Astrocyte of the hippocampus (primary cell): ENCODE data around the gene ATP6V1B1.
A peak's percentile ranks its signal among the peaks of the same experiment; 100 is the strongest.

Experiments used
- DNase-seq: peaks from one replicate; pipeline ENCODE4 v3.0.0; 2011; ENCODE audit warnings: low read depth, low spot score

The ATP6V1B1 gene

DNA sequence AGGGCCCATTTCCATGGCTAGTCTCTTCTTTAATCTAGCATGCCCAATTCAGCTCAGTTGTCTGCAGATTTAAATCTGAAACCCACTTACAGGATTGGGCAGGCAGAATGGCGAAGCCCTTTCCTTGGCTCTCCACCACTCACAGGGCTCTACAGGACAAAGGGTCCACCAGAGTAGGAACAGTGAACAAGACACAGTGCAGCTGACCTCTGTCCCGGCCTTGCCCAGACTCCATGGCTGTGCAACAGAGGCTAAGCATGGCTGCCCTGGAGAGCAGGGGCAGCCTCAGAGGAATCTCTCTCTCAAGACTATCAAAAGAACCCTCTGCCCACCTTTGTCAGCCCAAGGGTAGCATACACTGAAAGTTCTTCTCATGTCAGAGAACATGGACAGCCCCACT is 9.7 kb upstream of the ATP6V1B1 start:
- no peak for DNase-seq

DNA sequence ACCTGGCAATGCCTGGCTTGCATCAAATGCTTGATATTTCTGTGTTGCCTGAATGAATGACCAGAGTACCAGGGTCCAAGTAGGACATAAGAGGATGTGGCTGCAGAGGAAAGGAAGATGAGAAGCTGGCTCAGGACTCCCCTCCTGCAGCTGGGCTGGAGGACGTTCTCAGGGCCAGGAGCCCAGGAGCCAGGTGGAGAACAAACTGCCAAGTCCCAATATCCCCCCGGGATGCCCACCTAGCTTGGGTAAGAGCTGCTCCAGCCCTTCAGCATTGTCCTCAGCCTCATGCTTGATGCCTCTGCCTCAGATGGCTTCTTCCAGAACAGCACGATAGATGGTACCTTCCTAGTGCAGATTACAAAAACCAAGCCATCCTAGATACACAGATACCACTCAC is 8.6 kb upstream of the ATP6V1B1 start:
- no peak for DNase-seq

DNA sequence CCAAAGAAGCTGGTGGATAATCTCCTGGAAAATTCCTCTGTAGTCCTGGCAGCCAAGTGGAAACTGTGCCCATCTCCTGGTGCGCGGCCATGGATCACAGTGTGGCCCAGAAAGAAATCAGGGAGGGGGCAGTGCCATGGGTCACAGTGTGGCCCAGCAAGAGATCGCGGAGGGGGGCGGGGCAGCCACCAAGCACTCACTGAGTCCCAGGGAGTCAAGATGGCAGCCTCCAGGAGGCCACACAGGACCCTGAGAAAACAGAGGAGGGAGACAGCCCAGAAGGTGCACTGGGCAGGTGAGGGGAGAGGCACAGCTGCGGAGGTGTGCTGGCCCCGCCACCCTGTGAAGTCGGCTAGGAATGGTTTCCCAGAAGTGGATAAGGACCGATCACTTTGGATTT is 8.1 kb upstream of the ATP6V1B1 start:
- no peak for DNase-seq

DNA sequence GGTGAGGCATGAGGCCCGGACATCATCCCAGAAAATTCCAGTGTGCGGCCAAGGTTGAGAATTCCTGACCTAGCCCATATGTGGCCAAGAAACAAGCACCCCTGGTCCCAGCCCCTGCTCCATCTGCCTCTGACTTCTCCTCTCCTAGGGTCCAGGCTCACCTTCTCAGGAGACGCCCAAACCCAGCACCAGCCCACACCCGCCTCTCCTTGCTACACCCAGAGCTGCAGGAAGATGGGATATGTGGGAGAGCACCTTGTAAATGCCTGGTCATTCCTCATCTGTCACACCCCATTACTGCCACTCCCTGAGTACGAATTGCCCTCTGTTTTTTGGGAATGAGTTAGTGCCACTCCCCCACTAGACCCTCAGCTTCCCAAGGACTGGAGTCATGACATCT is 7.3 kb upstream of the ATP6V1B1 start:
- no peak for DNase-seq

DNA sequence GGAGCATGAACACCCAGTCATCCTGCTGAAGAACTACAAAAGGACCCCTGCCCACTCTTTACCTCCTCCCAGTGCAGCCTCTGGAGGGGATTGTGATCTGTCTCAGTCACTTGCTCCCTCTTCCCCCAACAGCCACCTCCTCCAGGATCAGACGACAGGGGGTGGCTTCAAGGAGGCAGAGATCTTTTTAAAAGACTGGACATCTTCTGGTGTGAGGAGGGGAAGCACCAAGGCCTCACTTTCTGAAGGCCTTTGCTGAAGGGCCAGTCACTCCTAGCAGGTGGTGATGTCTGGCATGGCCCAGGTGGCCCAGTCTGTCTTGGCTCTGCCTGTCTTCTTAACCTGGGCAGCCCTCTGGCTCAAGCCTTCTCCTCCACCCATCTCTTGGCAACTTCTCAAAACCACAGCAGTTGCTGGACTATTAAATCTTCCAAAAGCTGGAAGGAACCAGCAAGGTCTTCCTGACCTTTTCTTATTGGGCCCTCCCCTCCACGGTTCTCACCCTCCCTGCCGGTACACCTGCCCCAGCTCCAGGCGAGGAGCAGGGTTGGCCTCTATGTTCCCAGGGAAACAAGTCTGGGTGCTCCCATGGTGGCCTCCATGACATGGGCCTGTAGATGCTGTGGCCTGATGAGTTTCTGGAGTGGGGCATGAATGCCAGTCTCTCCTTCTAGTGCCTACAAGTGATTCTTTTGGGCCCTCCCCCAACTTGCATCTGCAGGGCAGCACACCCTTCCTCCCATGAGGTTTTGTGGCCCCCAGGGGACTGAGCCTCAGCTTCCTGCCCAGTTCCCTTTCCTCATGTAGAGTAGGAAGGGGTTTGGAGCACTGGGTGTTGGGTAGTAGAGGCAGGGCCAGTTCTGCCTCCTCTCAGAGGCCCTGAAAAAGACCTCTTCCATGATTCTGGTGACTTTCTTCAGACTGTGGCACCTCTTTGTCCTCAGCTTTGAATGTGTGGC is 5.0 kb upstream of the ATP6V1B1 start:
- DNase-seq: no peak

DNA sequence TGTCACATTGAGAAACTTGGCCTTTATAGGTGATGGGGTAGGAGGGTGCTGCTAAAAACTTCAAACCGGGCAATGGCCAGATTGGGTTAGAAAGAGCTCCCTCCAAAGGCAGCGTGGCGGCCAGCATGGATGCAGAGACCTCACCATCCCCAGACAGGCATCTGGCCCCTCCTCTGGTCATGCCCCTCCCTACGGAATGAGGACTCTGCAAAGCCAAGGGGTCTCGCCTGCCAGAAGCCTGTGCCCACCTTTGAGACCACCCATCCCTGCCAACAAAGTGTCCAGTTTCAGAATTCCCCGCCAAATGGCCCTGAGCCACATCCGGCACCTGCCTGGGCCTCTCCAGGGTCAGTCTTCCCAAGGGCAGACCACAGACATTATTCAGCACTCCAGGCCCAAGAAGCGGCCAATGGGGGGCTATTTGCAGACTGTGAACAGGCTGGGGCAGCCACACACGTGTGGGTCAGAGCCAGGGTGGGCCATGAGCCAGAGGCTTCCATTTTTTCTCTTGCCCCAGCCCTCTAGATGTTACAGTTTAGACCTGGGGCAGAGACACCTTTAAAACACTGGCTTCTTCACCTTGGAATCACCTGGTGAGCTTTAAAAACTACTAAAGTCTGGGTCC is 4.2 kb upstream of the ATP6V1B1 start:
- DNase-seq: no peak

DNA sequence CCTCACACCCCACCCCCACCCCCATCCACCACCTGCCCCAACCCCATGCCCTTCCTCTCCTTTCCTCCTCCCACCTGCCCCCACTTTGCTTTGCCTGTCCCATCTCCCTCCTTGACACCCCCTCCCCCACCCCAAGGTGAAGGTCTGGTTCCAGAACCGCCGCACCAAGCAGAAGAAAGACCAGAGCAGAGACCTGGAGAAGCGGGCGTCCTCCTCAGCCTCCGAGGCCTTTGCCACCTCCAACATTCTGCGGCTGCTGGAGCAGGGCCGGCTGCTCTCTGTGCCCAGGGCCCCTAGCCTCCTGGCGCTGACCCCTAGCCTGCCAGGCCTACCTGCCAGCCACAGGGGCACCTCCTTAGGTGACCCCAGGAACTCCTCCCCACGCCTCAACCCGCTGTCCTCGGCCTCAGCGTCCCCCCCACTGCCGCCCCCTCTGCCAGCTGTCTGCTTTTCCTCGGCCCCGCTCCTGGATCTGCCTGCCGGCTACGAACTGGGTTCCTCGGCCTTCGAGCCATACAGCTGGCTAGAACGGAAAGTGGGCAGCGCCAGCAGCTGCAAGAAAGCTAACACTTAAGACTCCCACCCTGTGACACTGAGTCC is 3.0 kb upstream of the ATP6V1B1 start:
- DNase-seq: no peak

DNA sequence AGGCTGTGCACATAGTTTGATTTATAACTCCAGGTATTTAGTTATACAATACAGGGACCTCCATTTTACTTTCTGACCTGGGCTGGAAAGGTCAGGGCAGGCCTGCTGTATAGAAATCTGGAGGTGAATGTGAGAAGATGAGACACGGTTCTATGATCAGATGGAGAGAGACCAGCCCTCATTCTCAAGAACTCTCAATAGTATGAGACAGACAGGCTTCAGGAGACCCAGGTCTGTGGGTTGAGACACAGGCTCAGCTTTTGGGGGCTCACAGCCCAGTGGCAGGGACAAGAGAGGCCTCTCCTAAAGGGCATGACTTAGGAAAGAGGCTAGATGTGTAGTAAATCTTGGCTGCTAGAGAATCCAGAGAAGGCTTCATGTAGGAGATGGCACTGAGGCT is 719 bp upstream of the ATP6V1B1 start:
- no peak for DNase-seq

DNA sequence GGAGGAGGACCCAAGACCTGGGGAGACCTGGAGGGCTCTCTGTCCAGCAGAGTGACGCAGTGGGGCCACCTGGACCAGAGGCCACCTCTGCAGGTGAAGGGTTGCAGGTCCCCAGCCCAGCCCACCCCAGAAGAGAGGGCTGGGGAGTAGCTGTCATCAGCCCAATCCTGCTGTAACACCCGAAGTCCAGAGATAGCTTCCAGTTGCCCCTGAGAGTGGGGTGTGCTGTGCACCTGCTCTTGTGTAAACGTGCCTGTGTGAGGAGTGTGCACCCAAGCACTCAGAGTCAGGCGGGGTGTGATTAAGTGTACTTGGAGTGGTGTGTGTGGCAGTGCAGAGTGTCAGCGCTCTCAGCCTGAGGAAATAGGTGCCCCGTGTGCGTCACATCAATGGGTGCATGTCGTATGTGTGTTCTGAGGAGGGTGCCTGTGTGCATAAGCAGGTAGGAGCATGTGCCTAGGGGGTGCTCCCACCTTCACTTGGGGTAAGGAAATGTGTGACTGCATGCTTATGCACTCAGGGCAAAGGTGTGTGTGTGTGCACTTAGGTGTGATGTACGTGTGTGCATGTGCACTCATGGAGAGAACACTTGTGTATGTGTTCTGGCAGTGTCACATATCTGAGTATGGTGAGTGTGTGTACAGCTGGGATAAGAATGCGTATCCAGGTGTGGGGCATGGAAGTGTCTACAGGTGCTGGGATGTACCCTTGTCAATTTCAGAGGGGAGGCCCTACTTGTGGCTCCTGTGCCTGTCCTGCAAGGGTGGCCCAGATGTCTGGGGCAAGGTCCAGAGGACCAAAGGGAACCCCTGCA is 672 bp downstream of the ATP6V1B1 start:
- no peak for DNase-seq

DNA sequence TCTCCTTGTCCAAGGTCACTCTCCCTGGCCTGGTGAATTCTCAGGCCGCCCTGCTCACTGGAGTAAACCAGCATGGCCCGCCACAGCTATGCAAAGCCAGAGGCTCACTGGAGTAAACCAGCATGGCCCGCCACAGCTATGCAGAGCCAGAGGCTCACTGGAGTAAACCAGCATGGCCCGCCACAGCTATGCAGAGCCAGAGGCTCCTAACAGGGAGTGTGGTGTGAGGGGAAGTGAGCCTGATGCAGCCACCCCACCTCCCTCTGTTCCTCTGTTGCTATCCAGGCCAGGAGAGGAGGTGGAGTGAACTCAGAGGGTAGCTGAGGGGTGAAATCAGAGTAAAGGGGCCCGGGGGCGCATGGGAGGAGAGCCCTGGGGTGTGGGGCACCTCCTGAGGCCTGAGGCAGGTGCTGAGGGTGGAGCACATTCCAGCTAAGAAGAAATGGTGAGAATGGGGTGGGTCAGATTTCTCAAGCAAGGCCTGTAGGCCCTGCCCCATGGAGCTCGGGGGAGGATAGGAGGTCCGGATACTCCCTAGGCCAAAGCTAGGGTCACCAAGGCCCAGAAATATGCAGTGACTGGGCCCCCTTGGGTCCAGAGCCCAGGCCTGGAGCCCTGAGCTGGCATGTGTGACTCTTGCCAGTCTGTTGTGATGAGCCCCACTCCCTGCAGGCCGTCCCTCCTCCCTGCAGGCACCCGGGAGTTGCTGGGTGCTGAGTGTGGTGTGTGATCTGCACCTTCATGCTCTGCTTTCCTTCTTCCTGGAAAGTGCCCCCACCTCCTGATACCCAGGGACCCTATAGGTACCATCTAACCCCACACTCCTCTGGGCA is 1.5 kb downstream of the ATP6V1B1 start:
- DNase-seq: peak; percentile 59

DNA sequence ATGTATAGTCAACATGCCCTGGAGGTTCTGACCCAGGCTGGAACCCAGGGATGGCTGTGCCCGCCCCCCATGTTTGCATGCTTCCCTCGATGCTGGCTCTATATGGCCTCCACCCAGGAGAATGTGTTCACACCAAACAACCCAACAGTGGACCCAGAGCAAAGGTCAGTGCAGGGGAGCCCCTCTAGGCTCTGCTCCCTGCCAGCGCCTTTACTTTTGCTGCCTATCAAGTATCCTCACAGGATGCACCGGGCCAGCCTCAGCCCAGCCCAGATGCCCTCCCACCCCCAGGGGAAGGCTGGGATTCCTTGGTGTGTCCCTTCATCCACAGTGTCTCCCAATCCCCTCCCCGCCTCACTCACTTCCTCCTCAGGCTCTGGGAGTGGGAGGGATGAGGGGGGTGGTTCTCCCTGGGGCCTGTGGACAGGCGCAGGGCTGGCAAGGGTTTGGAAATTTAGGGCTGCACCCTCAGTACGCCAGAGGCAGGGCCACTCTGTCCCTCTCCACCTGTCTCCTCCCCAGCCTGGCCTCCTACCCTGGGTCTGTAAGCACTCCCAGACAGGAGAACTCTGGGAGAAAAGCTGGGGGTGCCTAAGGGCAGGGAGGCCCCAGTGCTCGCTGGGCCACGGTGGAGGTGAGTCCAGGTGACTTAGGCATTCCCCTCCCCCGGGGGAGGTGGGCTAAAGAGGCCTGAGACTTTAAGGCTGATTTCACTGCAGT is 2.3 kb downstream of the ATP6V1B1 start:
- DNase-seq: no peak

DNA sequence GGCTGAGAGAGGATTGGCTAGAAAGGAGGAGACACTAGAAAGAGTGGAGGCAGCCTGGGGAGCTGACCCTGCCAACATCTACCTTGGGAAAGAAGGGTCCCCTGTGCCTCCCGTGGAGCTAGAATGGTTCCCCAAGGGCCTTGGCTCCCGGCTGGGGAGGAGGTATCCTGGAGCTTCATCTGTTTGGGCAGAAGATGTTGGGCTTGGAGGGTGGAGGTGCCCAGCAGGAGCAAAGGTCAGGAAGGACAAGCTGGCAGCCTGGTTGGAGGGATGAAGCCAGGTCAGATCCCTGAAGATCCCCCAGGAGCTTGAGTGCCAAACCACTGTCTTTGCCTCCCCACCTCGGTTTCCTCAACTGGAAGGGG is 2.9 kb downstream of the ATP6V1B1 start:
- no peak for DNase-seq

DNA sequence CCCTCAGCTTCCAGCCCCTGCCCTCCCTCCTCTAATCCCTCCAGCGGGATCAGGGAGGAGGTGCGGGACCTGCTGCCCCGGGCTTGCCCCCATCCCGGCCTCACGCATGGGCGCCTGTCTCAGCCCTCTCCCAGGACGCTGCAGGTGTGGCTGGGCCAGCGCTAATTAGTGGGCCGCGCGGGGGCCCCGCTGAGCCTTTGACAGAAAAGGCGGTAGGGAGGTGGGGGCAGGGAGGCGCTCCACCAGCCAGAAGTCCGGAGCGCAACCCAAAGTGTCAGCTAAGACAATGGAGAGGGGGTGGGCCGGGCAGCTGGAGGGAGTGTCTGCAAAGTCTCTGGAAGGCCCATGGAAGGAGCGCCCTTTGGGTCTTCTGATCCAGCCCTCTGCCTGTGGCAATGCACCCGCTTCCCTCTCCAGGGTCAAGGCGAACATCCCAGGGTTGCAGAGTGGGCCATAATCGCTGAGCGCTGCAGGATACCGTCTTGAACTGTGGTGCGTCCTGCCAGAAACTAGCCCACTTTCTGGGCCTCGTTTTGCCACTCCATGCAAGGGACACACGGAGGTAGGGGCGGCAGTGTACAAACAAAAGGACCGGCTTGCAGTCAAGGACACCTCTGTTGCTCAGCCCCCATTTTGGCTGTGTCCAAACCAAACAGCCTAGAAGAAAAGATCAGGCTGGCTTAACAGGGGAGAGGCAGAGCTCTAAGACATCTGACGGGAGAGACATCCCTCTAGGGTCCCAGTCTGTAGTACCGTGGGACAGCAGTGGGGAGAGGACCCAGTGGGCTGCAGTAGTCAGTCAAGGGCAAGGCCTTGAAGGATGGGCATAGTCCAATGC is 3.5 kb downstream of the ATP6V1B1 start:
- no peak for DNase-seq

DNA sequence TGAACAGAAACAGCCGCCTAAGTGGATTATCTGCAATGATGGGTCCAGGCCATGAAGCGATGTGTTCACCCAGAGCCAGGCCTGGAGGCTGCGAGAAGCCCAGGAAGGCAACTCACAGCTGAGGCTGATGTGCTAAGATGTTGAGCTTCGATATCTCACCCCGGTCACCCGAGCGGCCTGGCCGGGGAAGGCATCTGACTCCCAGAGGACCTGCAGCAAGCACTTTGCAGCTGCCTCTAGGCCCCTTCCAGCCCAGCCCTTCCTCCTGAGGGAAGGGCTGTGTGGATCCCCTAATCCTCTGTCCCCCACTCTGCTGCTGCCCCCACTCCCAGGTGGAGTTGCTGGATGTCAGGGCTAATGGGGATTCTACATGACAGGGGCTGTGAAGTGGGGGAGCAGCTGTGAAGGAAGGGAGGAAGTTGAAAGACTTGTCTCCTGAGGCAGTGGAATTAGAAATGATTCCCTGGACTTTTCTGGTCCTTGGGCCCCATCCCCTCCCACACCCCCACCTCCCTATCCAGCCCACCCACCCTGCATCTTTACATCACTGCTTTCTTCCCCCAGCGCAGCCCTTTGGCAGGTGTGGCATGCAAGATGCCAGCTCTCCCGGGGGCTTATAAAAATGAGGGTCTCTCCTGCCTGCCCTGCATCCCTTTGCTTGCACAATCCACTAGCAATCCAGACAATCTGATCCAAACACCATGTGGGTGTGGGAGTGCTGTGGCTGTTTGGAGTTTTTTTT is 4.3 kb downstream of the ATP6V1B1 start:
- DNase-seq: no peak

DNA sequence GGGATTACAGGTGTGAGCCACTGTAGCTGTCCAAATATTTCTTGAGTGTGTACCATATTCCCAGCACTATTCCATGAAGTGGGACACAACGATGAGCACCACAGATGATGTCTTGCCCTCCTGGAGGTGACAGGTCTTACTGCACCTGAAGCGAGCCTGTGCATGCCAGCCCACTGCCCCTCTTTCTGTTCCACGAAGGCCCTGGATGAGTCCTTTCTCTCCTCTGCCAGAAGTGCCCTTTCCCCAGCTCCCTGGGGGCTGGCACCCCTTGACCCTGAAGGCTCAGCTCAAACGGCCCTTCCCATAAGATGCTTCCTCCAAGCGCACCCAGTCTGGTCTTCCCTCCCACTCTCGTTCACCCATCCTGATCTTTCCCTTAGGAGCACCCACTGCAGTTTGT is 5.5 kb downstream of the ATP6V1B1 start:
- no peak for DNase-seq

DNA sequence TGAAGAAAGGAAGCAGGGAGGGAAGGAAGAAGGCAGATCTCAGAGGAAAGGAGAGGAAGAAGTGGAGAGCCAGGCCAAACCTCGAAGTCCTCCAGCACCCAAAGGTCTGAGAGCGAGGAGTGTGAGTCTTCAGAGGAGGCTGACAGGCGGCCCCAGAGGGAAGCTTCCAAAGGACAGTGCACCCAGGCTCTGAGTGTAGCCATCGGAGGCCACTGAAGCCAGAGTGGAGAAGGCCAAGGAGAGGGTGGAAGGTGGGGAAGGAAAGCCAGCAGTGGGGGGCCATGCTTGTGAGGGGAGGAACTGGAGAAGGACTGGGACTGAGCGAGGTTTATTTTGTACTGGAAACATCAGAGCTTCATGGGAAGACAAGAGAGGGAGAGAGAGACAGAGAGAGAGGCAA is 6.0 kb downstream of the ATP6V1B1 start:
- no peak for DNase-seq

DNA sequence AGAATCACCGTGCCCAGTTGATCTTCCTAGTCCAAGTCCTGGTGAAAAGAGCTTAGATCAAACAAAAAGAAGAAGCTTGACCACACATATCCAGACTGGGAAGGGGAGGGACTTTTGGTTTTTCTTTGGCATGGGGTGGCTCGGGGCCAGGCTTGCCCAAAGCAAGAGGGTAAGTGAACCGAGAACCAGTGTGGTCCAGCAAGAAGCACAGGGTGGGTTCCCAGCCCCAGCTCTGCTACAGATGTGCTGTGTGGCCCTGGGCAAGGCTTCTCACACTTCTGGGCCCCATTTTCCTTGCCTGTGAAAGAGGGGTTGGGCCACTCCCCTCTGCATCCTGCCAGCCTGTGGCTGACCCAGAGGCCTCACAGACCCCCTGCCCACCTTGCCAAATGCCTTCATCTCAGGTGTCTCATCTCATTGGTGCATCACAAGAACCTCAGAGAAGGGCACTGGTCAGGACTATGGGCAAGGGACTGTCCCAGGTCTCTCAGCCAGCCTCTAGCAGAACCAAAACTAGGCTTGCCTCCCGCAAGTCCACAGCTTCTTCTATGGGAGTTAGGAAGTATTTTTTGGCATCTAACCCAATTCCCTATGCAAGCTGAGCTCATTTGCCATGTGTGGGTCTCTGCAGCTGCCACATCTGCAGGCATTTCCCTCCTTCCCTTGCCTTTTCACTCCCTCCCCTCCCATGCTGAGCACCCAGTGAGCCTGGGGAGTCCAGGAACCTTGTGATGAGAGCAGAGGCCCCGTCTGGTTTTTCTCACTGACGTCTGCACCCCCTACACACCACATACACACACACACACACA is 6.9 kb downstream of the ATP6V1B1 start:
- no peak for DNase-seq
